ENCODE results near the gene ARFGAP3. TPM values are rescaled to one million over a fixed set of nuclear protein-coding genes. Genes with fewer than 3 reads are reported as not detected.

Gene ARFGAP3
- total RNA-seq, 1 donor from 2014 or later = 26.3 TPM

DNA sequence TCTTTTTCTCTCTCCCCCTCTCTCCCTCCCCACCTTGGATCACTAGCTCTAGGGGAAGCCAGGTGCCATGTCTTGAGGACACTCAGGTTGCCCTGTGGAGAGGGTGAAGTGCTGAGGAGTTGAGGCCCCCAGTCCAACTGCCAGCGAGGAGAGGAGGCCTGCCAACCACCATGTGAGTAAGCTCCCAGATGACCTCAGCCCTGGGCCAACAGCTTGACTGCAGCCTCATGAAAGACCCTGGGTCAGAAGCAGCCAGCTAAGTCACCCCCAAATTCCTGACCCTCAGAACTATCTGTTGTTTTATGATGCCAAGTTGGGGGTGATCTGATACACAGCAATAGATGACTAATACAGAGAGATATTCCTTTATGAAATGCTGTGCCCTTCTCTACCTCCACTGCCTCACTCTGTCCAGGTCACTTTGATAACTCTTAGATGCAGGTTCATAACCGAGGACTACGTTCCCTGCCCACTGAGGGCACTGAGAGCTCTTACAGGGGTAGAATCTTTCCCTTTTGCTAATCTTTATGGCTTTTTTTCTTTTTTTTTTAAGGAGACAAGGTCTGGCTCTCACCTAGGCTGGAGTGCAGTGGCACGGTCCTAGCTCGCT is 8.0 kb downstream of the ARFGAP3 start:
- Mint-ChIP-seq H3K4me1 (ENCODE audit: low read depth) (peaks cover 2% of the 10 kb centered on the region), H3K36me3 (ENCODE audit: insufficient read depth) (peaks cover 13% of the 10 kb centered on the region), H3K27ac (no peak overlapping the region), H3K9me3 (ENCODE audit: low read depth) (no peaks in the 10 kb centered on the region), H3K27me3 (no peaks in the 10 kb centered on the region), H3K4me3 (ENCODE audit: low read depth) (no peak overlapping the region)
- TF ChIP-seq, protein P1, sequence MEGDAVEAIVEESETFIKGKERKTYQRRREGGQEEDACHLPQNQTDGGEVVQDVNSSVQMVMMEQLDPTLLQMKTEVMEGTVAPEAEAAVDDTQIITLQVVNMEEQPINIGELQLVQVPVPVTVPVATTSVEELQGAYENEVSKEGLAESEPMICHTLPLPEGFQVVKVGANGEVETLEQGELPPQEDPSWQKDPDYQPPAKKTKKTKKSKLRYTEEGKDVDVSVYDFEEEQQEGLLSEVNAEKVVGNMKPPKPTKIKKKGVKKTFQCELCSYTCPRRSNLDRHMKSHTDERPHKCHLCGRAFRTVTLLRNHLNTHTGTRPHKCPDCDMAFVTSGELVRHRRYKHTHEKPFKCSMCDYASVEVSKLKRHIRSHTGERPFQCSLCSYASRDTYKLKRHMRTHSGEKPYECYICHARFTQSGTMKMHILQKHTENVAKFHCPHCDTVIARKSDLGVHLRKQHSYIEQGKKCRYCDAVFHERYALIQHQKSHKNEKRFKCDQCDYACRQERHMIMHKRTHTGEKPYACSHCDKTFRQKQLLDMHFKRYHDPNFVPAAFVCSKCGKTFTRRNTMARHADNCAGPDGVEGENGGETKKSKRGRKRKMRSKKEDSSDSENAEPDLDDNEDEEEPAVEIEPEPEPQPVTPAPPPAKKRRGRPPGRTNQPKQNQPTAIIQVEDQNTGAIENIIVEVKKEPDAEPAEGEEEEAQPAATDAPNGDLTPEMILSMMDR (IDR thresholded peaks at IDR 0.05; ENCODE audit: unreplicated experiment) = no peak
- no peak for DNase-seq (ENCODE audit: low spot score, unreplicated experiment)

DNA sequence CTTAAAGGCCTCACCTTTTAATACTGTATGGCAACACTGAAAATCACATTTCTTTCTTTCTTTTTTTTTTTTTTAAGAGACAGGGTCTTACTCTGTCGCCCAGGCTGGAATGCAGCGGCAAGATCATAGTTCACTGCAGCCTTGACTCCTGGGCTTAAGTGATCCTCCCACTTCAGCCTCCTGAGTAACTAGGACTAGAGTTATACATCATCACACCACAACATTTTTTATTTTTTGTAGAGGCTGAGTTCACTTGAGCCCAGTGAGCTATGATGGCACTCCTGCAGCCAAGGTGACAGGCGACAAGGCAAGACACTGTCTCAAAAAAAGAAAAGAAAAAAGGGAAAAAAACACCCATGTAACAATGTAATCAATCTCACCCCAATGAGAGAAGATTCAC is 10.0 kb downstream of the ARFGAP3 start:
- H3K4me1 Mint-ChIP-seq (ENCODE audit: low read depth) = peaks cover 2% of the 10 kb centered on the region
- H3K36me3 Mint-ChIP-seq (ENCODE audit: insufficient read depth) = peaks cover 14% of the 10 kb centered on the region
- H3K4me3 Mint-ChIP-seq (ENCODE audit: low read depth) = no peak overlapping the region
- TF ChIP-seq, protein P1 (IDR thresholded peaks at IDR 0.05; ENCODE audit: unreplicated experiment) = no peak
- H3K9me3 Mint-ChIP-seq (ENCODE audit: low read depth) = no peaks in the 10 kb centered on the region
- no peak for DNase-seq (ENCODE audit: low spot score, unreplicated experiment)
- H3K27ac Mint-ChIP-seq = no peak overlapping the region
- H3K27me3 Mint-ChIP-seq = no peaks in the 10 kb centered on the region

DNA sequence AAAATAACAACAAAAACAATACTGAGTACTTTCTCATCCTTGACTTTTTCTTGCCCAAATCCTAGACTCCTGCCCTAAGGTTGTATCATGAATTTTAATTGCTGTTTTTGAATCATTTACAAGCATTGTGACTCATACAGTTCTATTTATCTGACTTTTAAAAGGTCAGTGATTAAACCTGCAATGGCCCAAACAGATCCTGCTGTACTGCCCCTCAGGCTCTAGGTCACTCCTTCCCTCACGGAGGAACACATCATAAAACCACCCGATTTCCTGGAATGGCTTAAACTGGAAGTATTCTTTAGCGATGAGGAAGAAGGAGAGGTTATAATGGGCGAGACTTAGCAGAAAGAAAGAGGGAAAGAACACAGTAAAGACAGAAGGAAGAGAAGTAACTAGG is 12.3 kb downstream of the ARFGAP3 start:
- Mint-ChIP-seq H3K9me3 (ENCODE audit: low read depth) (no peaks in the 10 kb centered on the region), H3K4me1 (ENCODE audit: low read depth) (no peaks in the 10 kb centered on the region), H3K4me3 (ENCODE audit: low read depth) (no peak overlapping the region), H3K27me3 (no peaks in the 10 kb centered on the region), H3K36me3 (ENCODE audit: insufficient read depth) (peaks cover 24% of the 10 kb centered on the region), H3K27ac (peak overlapping the region; percentile 53)
- DNase-seq (ENCODE audit: low spot score, unreplicated experiment) = no peak
- TF ChIP-seq, protein P1 (IDR thresholded peaks at IDR 0.05; ENCODE audit: unreplicated experiment) = no peak

DNA sequence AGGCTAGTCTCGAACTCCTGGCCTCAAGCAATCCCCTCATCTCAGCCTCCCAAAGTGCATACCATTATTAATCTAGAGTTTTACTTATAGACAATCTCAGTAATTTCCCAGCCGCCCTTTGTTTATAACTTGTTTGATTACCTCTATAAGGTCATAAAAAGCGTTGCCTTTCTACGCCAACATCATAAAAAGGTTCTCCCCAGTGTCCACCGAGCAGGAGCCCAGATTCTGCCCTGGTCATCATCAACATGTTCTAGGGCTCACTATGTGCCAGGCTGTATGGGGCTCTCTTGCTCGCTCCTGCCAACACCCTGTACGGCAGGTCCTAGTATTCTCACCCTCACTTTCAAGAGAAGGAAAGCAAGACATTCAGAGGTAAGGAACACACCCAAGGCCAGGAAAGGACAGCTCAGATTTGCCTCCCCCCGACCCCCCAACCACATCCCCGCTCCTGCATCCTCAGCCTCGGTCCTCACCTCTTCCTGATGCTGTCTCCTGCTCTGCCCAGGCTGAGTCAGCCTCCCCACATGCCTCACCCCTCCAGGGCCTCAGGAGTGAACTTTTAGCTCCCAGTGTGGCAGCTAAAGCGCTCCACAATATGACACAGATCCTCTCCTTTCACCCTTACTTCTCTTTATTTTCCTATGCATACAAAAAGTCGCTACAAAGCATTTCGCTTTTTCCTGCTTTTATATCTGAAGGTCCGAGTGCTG is 14.3 kb downstream of the ARFGAP3 start:
- TF ChIP-seq, protein P1 (IDR thresholded peaks at IDR 0.05; ENCODE audit: unreplicated experiment) = no peak
- H3K4me1 Mint-ChIP-seq (ENCODE audit: low read depth) = no peaks in the 10 kb centered on the region
- H3K36me3 Mint-ChIP-seq (ENCODE audit: insufficient read depth) = peaks cover 24% of the 10 kb centered on the region
- H3K27ac Mint-ChIP-seq = no peak overlapping the region
- H3K4me3 Mint-ChIP-seq (ENCODE audit: low read depth) = no peak overlapping the region
- DNase-seq (ENCODE audit: low spot score, unreplicated experiment) = no peak
- no peaks in the 10 kb centered on the region for H3K27me3 Mint-ChIP-seq
- no peaks in the 10 kb centered on the region for H3K9me3 Mint-ChIP-seq (ENCODE audit: low read depth)

DNA sequence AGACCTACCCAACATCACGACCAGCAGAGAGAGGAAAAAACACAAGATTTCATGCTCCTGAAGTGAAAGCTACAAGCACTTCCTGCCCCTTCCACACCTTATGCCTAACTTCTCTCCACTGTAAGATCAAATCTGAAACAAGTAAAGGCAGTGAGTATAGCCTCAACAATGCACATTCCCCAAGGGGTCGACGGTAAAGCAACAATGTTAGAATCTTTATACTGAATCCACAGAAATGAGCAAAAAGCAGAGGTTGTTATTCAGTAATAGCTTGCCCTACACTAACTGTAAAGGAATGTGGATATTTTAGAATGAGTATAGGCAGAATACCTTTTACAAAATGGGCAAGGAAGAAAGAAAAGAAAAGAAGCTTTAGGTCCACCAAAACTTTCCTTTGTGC is 15.6 kb downstream of the ARFGAP3 start:
- Mint-ChIP-seq H3K4me1 (ENCODE audit: low read depth) (no peaks in the 10 kb centered on the region), H3K27ac (no peak overlapping the region), H3K4me3 (ENCODE audit: low read depth) (no peak overlapping the region), H3K27me3 (no peaks in the 10 kb centered on the region), H3K36me3 (ENCODE audit: insufficient read depth) (peaks cover 24% of the 10 kb centered on the region), H3K9me3 (ENCODE audit: low read depth) (no peaks in the 10 kb centered on the region)
- TF ChIP-seq, protein P1 (IDR thresholded peaks at IDR 0.05; ENCODE audit: unreplicated experiment) = no peak
- DNase-seq (ENCODE audit: low spot score, unreplicated experiment) = no peak
